ENCODE measurements around the gene GPBP1L1.

- TF ChIP-seq EZH2 (IDR thresholded peaks at IDR 0.05; ENCODE audit: low read depth) (no peak), CTCF (conservative IDR thresholded peaks at IDR 0.05) (no peak)
These were observed 872 bp downstream of the GPBP1L1 start for GRCh38 chr1:45685308-45686014.
